AG09319 (cell line): ENCODE data around the gene UBE2D2.

Experiments used
- DNase-seq: peaks from one replicate; pipeline ENCODE4 v3.0.0-alpha.2; 2010; ENCODE audit warnings: low read depth; ENCODE audit errors: extremely low read depth
- CTCF ChIP-seq: IDR thresholded peaks from 2 replicates; pipeline ENCODE4 v1.5.1; 2011; ENCODE audit warnings: low read depth, mild to moderate bottlenecking, inconsistent platforms, low read length, moderate library complexity

Gene UBE2D2

GRCh38 chr5:139670369-139671095, 109.4 kb downstream of the UBE2D2 start:
- no peak for DNase-seq
- TF ChIP-seq CTCF = peak; percentile 24

GRCh38 chr5:139671096-139671841, 110.1 kb downstream of the UBE2D2 start:
- TF ChIP-seq CTCF = no peak

GRCh38 chr5:139675213-139675612, 114.1 kb downstream of the UBE2D2 start:
- DNase-seq = no peak
- TF ChIP-seq CTCF = no peak

More at GRCh38 chr5:139671096-139671841, 110.1 kb downstream of the UBE2D2 start:
- DNase-seq = no peak

GRCh38 chr5:139675825-139676224, 114.7 kb downstream of the UBE2D2 start:
- TF ChIP-seq CTCF = no peak
- no peak for DNase-seq

- no peak for TF ChIP-seq CTCF
- DNase-seq = no peak
Measured at GRCh38 chr5:139676406-139676805, 115.3 kb downstream of the UBE2D2 start.

- no peak for TF ChIP-seq CTCF
- no peak for DNase-seq
Measured at GRCh38 chr5:139676951-139677735, 116.0 kb downstream of the UBE2D2 start.
